GM18508 (cell line): ENCODE data around the gene H2BK1.

Experiments
- ATAC-seq: cut with Tn5 transposase; IDR thresholded peaks from one replicate; pipeline ENCODE4 v1.9.1; 2021; ENCODE audit warnings: moderate number of reproducible peaks; ENCODE audit not compliant: insufficient read depth, unreplicated experiment

Gene H2BK1

GRCh38 chr7:151186640-151187408, 23.5 kb downstream of the H2BK1 start, which contains the start of gene ASB10:
TSS of gene ASB10 (minus strand) at chr7:151187250. CDS start at chr7:151187130, 120 bp downstream.
- ATAC-seq: no peak

- ATAC-seq: no peak
Measured at GRCh38 chr7:151185762-151186639, 24.3 kb downstream of the H2BK1 start.

GRCh38 chr7:151181011-151181431, 29.3 kb downstream of the H2BK1 start:
- ATAC-seq: no peak

GRCh38 chr7:151179946-151180345, 30.3 kb downstream of the H2BK1 start:
- no peak for ATAC-seq

GRCh38 chr7:151179287-151179860, 30.9 kb downstream of the H2BK1 start:
- no peak for ATAC-seq

- ATAC-seq: no peak
Measured at GRCh38 chr7:151178831-151179230, 31.5 kb downstream of the H2BK1 start.

GRCh38 chr7:151178236-151178635, 32.1 kb downstream of the H2BK1 start:
- no peak for ATAC-seq

GRCh38 chr7:151177310-151177709, 33.0 kb downstream of the H2BK1 start:
- ATAC-seq: no peak

GRCh38 chr7:151176401-151176800, 33.9 kb downstream of the H2BK1 start:
- ATAC-seq: no peak

- no peak for ATAC-seq
Measured at GRCh38 chr7:151175793-151176311, 34.4 kb downstream of the H2BK1 start.

- ATAC-seq: no peak
Measured at GRCh38 chr7:151175047-151175792, 35.1 kb downstream of the H2BK1 start.

- no peak for ATAC-seq
Measured at GRCh38 chr7:151174246-151175046, 35.8 kb downstream of the H2BK1 start.

GRCh38 chr7:151173386-151174245, 36.7 kb downstream of the H2BK1 start:
- no peak for ATAC-seq

- no peak for ATAC-seq
Measured at GRCh38 chr7:151172273-151173141, 37.8 kb downstream of the H2BK1 start.

- ATAC-seq: no peak
Measured at GRCh38 chr7:151168787-151169162, 41.5 kb downstream of the H2BK1 start.

- ATAC-seq: no peak
Measured at GRCh38 chr7:151168003-151168786, 42.1 kb downstream of the H2BK1 start.
